ENCODE results near the gene HTR6. TPM values are rescaled to one million over a fixed set of nuclear protein-coding genes. Genes with fewer than 3 reads are reported as not detected.

Gene HTR6
- total RNA-seq, 1 experiment from 2014 or later: not detected

DNA sequence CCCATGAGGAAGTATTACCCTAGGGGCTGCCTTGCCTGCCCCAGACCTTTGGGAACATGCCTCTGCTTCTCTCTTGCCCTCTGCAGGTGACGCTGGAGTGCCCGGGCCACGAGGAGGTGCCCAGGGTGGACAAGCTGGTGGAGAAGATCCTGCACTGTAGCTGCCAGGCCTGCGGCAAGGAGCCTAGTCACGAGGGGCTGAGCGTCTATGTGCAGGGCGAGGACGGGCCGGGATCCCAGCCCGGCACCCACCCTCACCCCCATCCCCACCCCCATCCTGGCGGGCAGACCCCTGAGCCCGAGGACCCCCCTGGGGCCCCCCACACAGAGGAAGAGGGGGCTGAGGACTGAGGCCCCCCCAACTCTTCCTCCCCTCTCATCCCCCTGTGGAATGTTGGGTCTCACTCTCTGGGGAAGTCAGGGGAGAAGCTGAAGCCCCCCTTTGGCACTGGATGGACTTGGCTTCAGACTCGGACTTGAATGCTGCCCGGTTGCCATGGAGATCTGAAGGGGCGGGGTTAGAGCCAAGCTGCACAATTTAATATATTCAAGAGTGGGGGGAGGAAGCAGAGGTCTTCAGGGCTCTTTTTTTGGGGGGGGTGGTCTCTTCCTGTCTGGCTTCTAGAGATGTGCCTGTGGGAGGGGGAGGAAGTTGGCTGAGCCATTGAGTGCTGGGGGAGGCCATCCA, 7.8 kb upstream of the HTR6 start:
- no peak overlapping the region for H2AFZ ChIP-seq (ENCODE audit: low read length)
- H3K9me3 ChIP-seq (ENCODE audit: low read length): no peaks in the 10 kb centered on the region
- ChIA-PET CTCF (no interaction called here), POLR2A (ENCODE audit: unreplicated experiment) (no interaction called here)
- no peak overlapping the region for H3K27ac ChIP-seq (ENCODE audit: low read length)
- H3K36me3 ChIP-seq (ENCODE audit: low read depth, low read length): no peaks in the 10 kb centered on the region
- no peaks in the 10 kb centered on the region for H3K9me2 ChIP-seq (replicated peaks; ENCODE audit: low read length)
- H4K20me1 ChIP-seq (ENCODE audit: low read length): no peaks in the 10 kb centered on the region
- DNase-seq (no peak), ATAC-seq (no peak)
- peaks cover 29% of the 10 kb centered on the region for H3K4me1 ChIP-seq (ENCODE audit: insufficient read depth, low read length)
- no peak overlapping the region for H3K4me2 ChIP-seq (ENCODE audit: low read length)
- no peak overlapping the region for H3K4me3 ChIP-seq (ENCODE audit: low read length)
- no peaks in the 10 kb centered on the region for H3K79me2 ChIP-seq (ENCODE audit: low read length)
- no peak overlapping the region for H3K9ac ChIP-seq (ENCODE audit: low read length)
- TF ChIP-seq, protein P1, sequence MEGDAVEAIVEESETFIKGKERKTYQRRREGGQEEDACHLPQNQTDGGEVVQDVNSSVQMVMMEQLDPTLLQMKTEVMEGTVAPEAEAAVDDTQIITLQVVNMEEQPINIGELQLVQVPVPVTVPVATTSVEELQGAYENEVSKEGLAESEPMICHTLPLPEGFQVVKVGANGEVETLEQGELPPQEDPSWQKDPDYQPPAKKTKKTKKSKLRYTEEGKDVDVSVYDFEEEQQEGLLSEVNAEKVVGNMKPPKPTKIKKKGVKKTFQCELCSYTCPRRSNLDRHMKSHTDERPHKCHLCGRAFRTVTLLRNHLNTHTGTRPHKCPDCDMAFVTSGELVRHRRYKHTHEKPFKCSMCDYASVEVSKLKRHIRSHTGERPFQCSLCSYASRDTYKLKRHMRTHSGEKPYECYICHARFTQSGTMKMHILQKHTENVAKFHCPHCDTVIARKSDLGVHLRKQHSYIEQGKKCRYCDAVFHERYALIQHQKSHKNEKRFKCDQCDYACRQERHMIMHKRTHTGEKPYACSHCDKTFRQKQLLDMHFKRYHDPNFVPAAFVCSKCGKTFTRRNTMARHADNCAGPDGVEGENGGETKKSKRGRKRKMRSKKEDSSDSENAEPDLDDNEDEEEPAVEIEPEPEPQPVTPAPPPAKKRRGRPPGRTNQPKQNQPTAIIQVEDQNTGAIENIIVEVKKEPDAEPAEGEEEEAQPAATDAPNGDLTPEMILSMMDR (conservative IDR thresholded peaks at IDR 0.05; ENCODE audit: low read depth, low read length): no peak
- TF ChIP-seq EZH2 (IDR thresholded peaks at IDR 0.05; ENCODE audit: low read length, unreplicated experiment) (no peak), EZH2phosphoT487 (IDR thresholded peaks at IDR 0.05; ENCODE audit: borderline replicate concordance, low read length) (no peak)
- H3K27me3 ChIP-seq (ENCODE audit: low read length): no peaks in the 10 kb centered on the region
- intact Hi-C loops (cut with micrococcal nuclease): no loop called here
- BruUV-seq (replicated peaks): no TSS peak
- H3F3A ChIP-seq (ENCODE audit: low read length, unreplicated experiment): no peaks in the 10 kb centered on the region

GRCh38 chr1:19657511-19657910, 7.2 kb upstream of the HTR6 start:
- Histone ChIP-seq H3K79me2 (ENCODE audit: low read length) (no peaks in the 10 kb centered on the region), H3K36me3 (ENCODE audit: low read depth, low read length) (no peaks in the 10 kb centered on the region), H3K4me2 (ENCODE audit: low read length) (no peak overlapping the region), H2AFZ (ENCODE audit: low read length) (no peak overlapping the region), H3K27ac (ENCODE audit: low read length) (no peak overlapping the region), H3K9ac (ENCODE audit: low read length) (no peak overlapping the region), H3K9me2 (replicated peaks; ENCODE audit: low read length) (no peaks in the 10 kb centered on the region), H3K4me3 (ENCODE audit: low read length) (no peak overlapping the region), H3K4me1 (ENCODE audit: insufficient read depth, low read length) (peaks cover 30% of the 10 kb centered on the region), H4K20me1 (ENCODE audit: low read length) (no peaks in the 10 kb centered on the region), H3K9me3 (ENCODE audit: low read length) (no peaks in the 10 kb centered on the region), H3K27me3 (ENCODE audit: low read length) (no peaks in the 10 kb centered on the region), H3F3A (ENCODE audit: low read length, unreplicated experiment) (no peaks in the 10 kb centered on the region)
- ATAC-seq (no peak), DNase-seq (no peak)
- ChIA-PET CTCF (no interaction called here), POLR2A (ENCODE audit: unreplicated experiment) (no interaction called here)
- intact Hi-C loops (cut with micrococcal nuclease): no loop called here
- TSS peak; percentile 73 for BruUV-seq (replicated peaks)
- TF ChIP-seq EZH2 (IDR thresholded peaks at IDR 0.05; ENCODE audit: low read length, unreplicated experiment): no peak
- no peak for TF ChIP-seq EZH2phosphoT487 (IDR thresholded peaks at IDR 0.05; ENCODE audit: borderline replicate concordance, low read length)

DNA sequence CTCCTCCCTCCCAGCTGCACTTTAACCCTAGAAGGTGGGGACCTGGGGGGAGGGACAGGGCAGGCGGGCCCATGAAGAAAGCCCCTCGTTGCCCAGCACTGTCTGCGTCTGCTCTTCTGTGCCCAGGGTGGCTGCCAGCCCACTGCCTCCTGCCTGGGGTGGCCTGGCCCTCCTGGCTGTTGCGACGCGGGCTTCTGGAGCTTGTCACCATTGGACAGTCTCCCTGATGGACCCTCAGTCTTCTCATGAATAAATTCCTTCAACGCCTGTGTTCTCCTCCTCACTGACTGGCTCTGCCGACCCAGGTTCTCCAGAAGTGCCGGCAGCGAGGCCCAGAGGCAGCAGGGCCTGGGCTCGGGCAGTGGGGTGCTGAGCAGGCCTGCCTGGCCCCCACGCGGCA, 6.5 kb upstream of the HTR6 start:
- Histone ChIP-seq H3K9me3 (ENCODE audit: low read length) (no peaks in the 10 kb centered on the region), H4K20me1 (ENCODE audit: low read length) (no peaks in the 10 kb centered on the region), H2AFZ (ENCODE audit: low read length) (no peak overlapping the region), H3F3A (ENCODE audit: low read length, unreplicated experiment) (no peaks in the 10 kb centered on the region), H3K27ac (ENCODE audit: low read length) (no peak overlapping the region), H3K27me3 (ENCODE audit: low read length) (no peaks in the 10 kb centered on the region), H3K9ac (ENCODE audit: low read length) (no peak overlapping the region), H3K9me2 (replicated peaks; ENCODE audit: low read length) (no peaks in the 10 kb centered on the region), H3K4me2 (ENCODE audit: low read length) (no peak overlapping the region), H3K4me3 (ENCODE audit: low read length) (no peak overlapping the region), H3K79me2 (ENCODE audit: low read length) (no peaks in the 10 kb centered on the region), H3K36me3 (ENCODE audit: low read depth, low read length) (no peaks in the 10 kb centered on the region), H3K4me1 (ENCODE audit: insufficient read depth, low read length) (peaks cover 30% of the 10 kb centered on the region)
- TF ChIP-seq, protein P1 (conservative IDR thresholded peaks at IDR 0.05; ENCODE audit: low read depth, low read length): no peak
- no peak for TF ChIP-seq EZH2 (IDR thresholded peaks at IDR 0.05; ENCODE audit: low read length, unreplicated experiment)
- no peak for TF ChIP-seq EZH2phosphoT487 (IDR thresholded peaks at IDR 0.05; ENCODE audit: borderline replicate concordance, low read length)
- ChIA-PET POLR2A (ENCODE audit: unreplicated experiment) (no interaction called here), CTCF (no interaction called here)
- DNase-seq (no peak), ATAC-seq (no peak)
- BruUV-seq (replicated peaks): no TSS peak
- intact Hi-C loops (cut with micrococcal nuclease): no loop called here
